HepG2 (cell line): ENCODE measurements around the gene LMOD2.

Experiments
- CBFB ChIP-seq: sonication (generic); formaldehyde crosslinking; IDR thresholded peaks from 2 replicates; pipeline ENCODE4 v1.4.0; 2020; ENCODE audit warnings: missing genetic modification reagents
- CHD4 ChIP-seq: fragments of 200-600 bp; sonication (generic); IDR thresholded peaks from 2 replicates; pipeline ENCODE4 v1.7.0; 2017; ENCODE audit warnings: mild to moderate bottlenecking, low read length, borderline replicate concordance
- CTCF ChIP-seq: sonication (generic); formaldehyde crosslinking; IDR thresholded peaks from 2 replicates; pipeline ENCODE4 v1.5.0; 2020; ENCODE audit warnings: mild to moderate bottlenecking, missing genetic modification reagents, moderate library complexity
- ETS1 ChIP-seq: sonication (generic); formaldehyde crosslinking; IDR thresholded peaks from 2 replicates; pipeline ENCODE4 v1.4.0; 2020; ENCODE audit warnings: missing genetic modification reagents
- GLI4 ChIP-seq: sonication (generic); formaldehyde crosslinking; IDR thresholded peaks from 2 replicates; pipeline ENCODE4 v1.5.1; 2020; ENCODE audit warnings: missing genetic modification reagents, mild to moderate bottlenecking, moderate library complexity, borderline replicate concordance
- MAFK ChIP-seq, 2 experiments: IDR thresholded peaks in 1 of 2; conservative IDR thresholded peaks in 1 of 2; 2 replicates each; pipeline ENCODE4 v1.6.1; 2011; ENCODE audit warnings: improper control_type of control experiment in 2 of 2, low read length in 2 of 2
- POLR2AphosphoS5 ChIP-seq: IDR thresholded peaks from 2 replicates; pipeline ENCODE4 v1.6.1; 2012; ENCODE audit warnings: low read depth, low read length
- RXRA ChIP-seq: sonication (generic); formaldehyde crosslinking; IDR thresholded peaks from 2 replicates; pipeline ENCODE4 v1.5.1; 2020; ENCODE audit warnings: missing genetic modification reagents
- ZBTB33 ChIP-seq: sonication (generic); formaldehyde crosslinking; IDR thresholded peaks from 2 replicates; pipeline ENCODE4 v1.4.0; 2020; ENCODE audit warnings: missing genetic modification reagents
- ZFP1 ChIP-seq: IDR thresholded peaks from 2 replicates; pipeline ENCODE4 v1.6.1; 2016
- ZNF264 ChIP-seq: sonication (generic); formaldehyde crosslinking; IDR thresholded peaks from 2 replicates; pipeline ENCODE4 v1.4.0; 2020; ENCODE audit warnings: missing genetic modification reagents

GRCh38 chr7:123637203-123637602, 18.5 kb upstream of the LMOD2 start:
- TF ChIP-seq GLI4 (CRISPR knock-in tag) (no peak), ZBTB33 (CRISPR knock-in tag) (no peak), POLR2AphosphoS5 (no peak), CHD4 (no peak), CTCF (no peak), RXRA (CRISPR knock-in tag) (no peak), MAFK (conservative IDR thresholded peaks at IDR 0.05 in 1 of 2, IDR thresholded peaks at IDR 0.05 in 1 of 2; ENCODE audit: low read length in 2 of 2) (no peak), ETS1 (CRISPR knock-in tag) (no peak), CBFB (CRISPR knock-in tag) (no peak), ZFP1 (CRISPR knock-in tag) (no peak), ZNF264 (CRISPR knock-in tag) (no peak)
